Rectal smooth muscle tissue (tissue), 1 donor: ENCODE measurements around the gene UPK3B.
"Not testable (repeated sequence)": the region's sequence is repeated elsewhere in the genome, so short reads cannot be mapped to it uniquely, and the experiment has no call there.

ENCODE experiments used
- H3K27ac ChIP-seq: one replicate; pipeline ENCODE4 v1.7.0; 2013; ENCODE audit warnings: low read depth, low read length, inconsistent platforms
- H3K27me3 ChIP-seq: one replicate; pipeline ENCODE4 v1.7.0; 2013; ENCODE audit warnings: low read length; ENCODE audit not compliant: control insufficient read depth, insufficient read depth
- H3K36me3 ChIP-seq: one replicate; pipeline ENCODE4 v1.7.0; 2013; ENCODE audit warnings: low read length; ENCODE audit not compliant: control insufficient read depth, insufficient read depth
- H3K4me1 ChIP-seq: one replicate; pipeline ENCODE4 v1.7.0; 2013; ENCODE audit warnings: low read length; ENCODE audit not compliant: control insufficient read depth, insufficient read depth
- H3K4me3 ChIP-seq: one replicate; pipeline ENCODE4 v1.7.0; 2013; ENCODE audit warnings: low read length
- H3K9ac ChIP-seq: one replicate; pipeline ENCODE4 v1.7.0; 2013; ENCODE audit warnings: low read length

UPK3B gene

GRCh38 chr7:76509931-76510877 is at the start of gene UPK3B:
UPK3B (plus strand) TSS chr7:76510552; CDS start chr7:76510653, 101 bp downstream.
- Histone ChIP-seq H3K36me3 (peaks cover 2% of the 10 kb centered on the region), H3K9ac (no peak within 1 kb of the TSS), H3K27ac (no peak within 1 kb of the TSS), H3K4me1 (no peaks in the 10 kb centered on the region), H3K4me3 (no peak within 1 kb of the TSS), H3K27me3 (no peaks in the 10 kb centered on the region)

GRCh38 chr7:76460767-76461166 is 49.6 kb upstream of the UPK3B start:
- not testable (repeated sequence) for H3K4me3 ChIP-seq, H3K4me1 ChIP-seq, H3K9ac ChIP-seq, H3K27ac ChIP-seq, H3K36me3 ChIP-seq, H3K27me3 ChIP-seq

GRCh38 chr7:76461464-76462101 is 48.8 kb upstream of the UPK3B start, which contains the start of gene DTX2:
DTX2 (plus strand) TSS chr7:76461709; CDS start chr7:76480510, 18,801 bp downstream.
- H3K27ac ChIP-seq, H3K27me3 ChIP-seq, H3K36me3 ChIP-seq, H3K9ac ChIP-seq, H3K4me3 ChIP-seq, H3K4me1 ChIP-seq: not testable (repeated sequence)

- not testable (repeated sequence) for H3K4me3 ChIP-seq, H3K4me1 ChIP-seq, H3K9ac ChIP-seq, H3K36me3 ChIP-seq, H3K27ac ChIP-seq, H3K27me3 ChIP-seq
Measured at GRCh38 chr7:76462271-76462882, 48.0 kb upstream of the UPK3B start.

- not testable (repeated sequence) for H3K4me3 ChIP-seq, H3K27ac ChIP-seq, H3K27me3 ChIP-seq, H3K9ac ChIP-seq, H3K4me1 ChIP-seq, H3K36me3 ChIP-seq
Measured at GRCh38 chr7:76464959-76465358, 45.4 kb upstream of the UPK3B start.

- not testable (repeated sequence) for H3K27me3 ChIP-seq, H3K27ac ChIP-seq, H3K4me1 ChIP-seq, H3K4me3 ChIP-seq, H3K9ac ChIP-seq, H3K36me3 ChIP-seq
Measured at GRCh38 chr7:76465950-76466349, 44.4 kb upstream of the UPK3B start.

GRCh38 chr7:76467743-76468404 is 42.5 kb upstream of the UPK3B start:
- H3K27ac ChIP-seq, H3K36me3 ChIP-seq, H3K9ac ChIP-seq, H3K4me3 ChIP-seq, H3K4me1 ChIP-seq, H3K27me3 ChIP-seq: not testable (repeated sequence)

- H3K27ac ChIP-seq, H3K4me3 ChIP-seq, H3K36me3 ChIP-seq, H3K4me1 ChIP-seq, H3K27me3 ChIP-seq, H3K9ac ChIP-seq: not testable (repeated sequence)
Measured at GRCh38 chr7:76471556-76472221, 38.7 kb upstream of the UPK3B start.

- not testable (repeated sequence) for H3K36me3 ChIP-seq, H3K9ac ChIP-seq, H3K4me1 ChIP-seq, H3K4me3 ChIP-seq, H3K27ac ChIP-seq, H3K27me3 ChIP-seq
Measured at GRCh38 chr7:76473097-76473496, 37.3 kb upstream of the UPK3B start.

- not testable (repeated sequence) for H3K27ac ChIP-seq, H3K4me1 ChIP-seq, H3K27me3 ChIP-seq, H3K4me3 ChIP-seq, H3K9ac ChIP-seq, H3K36me3 ChIP-seq
Measured at GRCh38 chr7:76476280-76476679, 34.1 kb upstream of the UPK3B start.

GRCh38 chr7:76476742-76477474 is 33.4 kb upstream of the UPK3B start:
- not testable (repeated sequence) for H3K9ac ChIP-seq, H3K27ac ChIP-seq, H3K27me3 ChIP-seq, H3K4me3 ChIP-seq, H3K4me1 ChIP-seq, H3K36me3 ChIP-seq
